Sigmoid colon (tissue), 7 donors: ENCODE results near the gene LIMK1. TPM values are rescaled to one million over a fixed set of nuclear protein-coding genes. Genes with fewer than 3 reads are reported as not detected.
A peak's percentile ranks its signal among the peaks of the same experiment; 100 is the strongest.

Experiments used
- DNase-seq: peaks from one replicate; pipeline ENCODE4 v3.0.0-alpha.2; 2019
- H3K27ac ChIP-seq, 4 donors: fragments of 200-600 bp; sonication (generic); one replicate each; pipeline ENCODE4 v1.5.1; 2016 to 2019; ENCODE audit warnings: mild to moderate bottlenecking in 1 of 4
- H3K27me3 ChIP-seq, 3 donors: fragments of 200-600 bp; sonication (generic); one replicate each; pipeline ENCODE4 v1.5.1; 2019; ENCODE audit warnings: mild to moderate bottlenecking in 1 of 3
- H3K36me3 ChIP-seq, 4 donors: fragments of 200-600 bp; sonication (generic); one replicate each; pipeline ENCODE4 v1.5.1; 2016 to 2019
- H3K4me1 ChIP-seq, 4 donors: fragments of 200-600 bp; sonication (generic); one replicate each; pipeline ENCODE4 v1.5.1; 2017 to 2019
- H3K4me3 ChIP-seq, 4 donors: fragments of 200-600 bp; sonication (generic); one replicate each; pipeline ENCODE4 v1.5.1; 2017 to 2019; ENCODE audit warnings: mild to moderate bottlenecking in 2 of 4, moderate library complexity in 1 of 4
- H3K9me3 ChIP-seq, 4 donors: fragments of 200-600 bp in 3 of 4; sonication (generic) in 3 of 4; one replicate each; pipeline versions ENCODE4 v1.5.1 to v1.6.1; 2013 to 2019
- EP300 ChIP-seq, 4 donors: sonication (generic); formaldehyde crosslinking; IDR thresholded peaks; one replicate each; pipeline ENCODE4 v1.6.1; 2017; ENCODE audit warnings: antibody characterized with exemption in 4 of 4
- POLR2A ChIP-seq, 2 donors: fragments of 450-650 bp; IDR thresholded peaks; one replicate each; pipeline ENCODE4 v1.6.1; 2016; ENCODE audit warnings: antibody characterized with exemption in 2 of 2, mild to moderate bottlenecking in 2 of 2, moderate library complexity in 2 of 2
- POLR2AphosphoS5 ChIP-seq, 4 donors: sonication (generic); formaldehyde crosslinking; IDR thresholded peaks; one replicate each; pipeline ENCODE4 v1.6.1; 2017; ENCODE audit warnings: antibody characterized with exemption in 4 of 4
- WGBS, 2 donors: extraction: QIAGEN DNeasy Blood & Tissue Kit; methylation state at CpG; one replicate each; pipeline ENCODE4 v1.1.7; 2013; 5-methylcytosine and 5-hydroxymethylcytosine counted together
- intact Hi-C: fragments of 100-400 bp; cut with DNase I; formaldehyde crosslinking; loops from one replicate; pipeline ENCODE4 v1.15.1; 2023
- polyA plus RNA-seq, 3 donors: library from polyadenylated mRNA; stranded (reverse); fragments of 200-250 nt; gene quantifications; one replicate each; pipeline ENCODE4 v1.2.3, GENCODE V29; 2013
- total RNA-seq, 4 donors: library from RNA; depleted of rRNA; stranded (reverse); fragments of >200 nt; gene quantifications; one replicate each; pipeline ENCODE4 v1.1.0, GENCODE V29; 2016
- TF ChIP-seq, protein P1 (sequence below), 4 experiments: fragments of 450-650 bp in 3 of 4; fragments of 200-600 bp in 1 of 4; IDR thresholded peaks; one replicate each; pipeline ENCODE4 v1.5.1; 2016 to 2019; ENCODE audit warnings: antibody characterized with exemption in 4 of 4, mild to moderate bottlenecking in 3 of 4, moderate library complexity in 2 of 4
- donor health status: healthy with polysubstance abuse.
- donor health status: Bipolar disorder and iron deficiency.
- donor health status: healthy.

The LIMK1 gene
- total and polyA plus RNA-seq, 7 donors = 4.6 to 16.3 (median 9.6) TPM

DNA sequence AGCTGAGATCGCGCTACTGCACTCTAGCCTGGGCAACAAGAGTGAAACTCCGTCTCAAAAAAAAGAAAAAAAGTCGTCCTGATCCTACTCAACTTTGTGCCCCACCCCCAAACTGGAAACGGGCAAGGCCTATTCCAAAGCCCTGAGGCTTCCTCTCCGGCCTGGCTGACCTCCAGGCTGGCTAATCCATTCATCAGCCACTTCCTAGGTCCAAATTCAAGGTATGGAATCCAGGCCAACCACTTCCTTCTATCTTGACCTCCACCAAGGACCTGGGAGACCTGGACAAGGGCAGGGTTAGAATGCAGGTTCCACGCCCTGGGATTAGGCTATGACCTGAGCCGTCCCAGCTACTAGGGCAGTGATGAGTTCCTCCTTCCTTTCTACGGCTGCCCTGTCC, 70.1 kb downstream of the LIMK1 start:
- intact Hi-C loops = no loop called here
- H3K4me3 ChIP-seq = no peak overlapping the region
- no peaks in the 10 kb centered on the region for H3K27me3 ChIP-seq
- WGBS, 2 donors = 80 to 85% methylated on average over 9 of the region's 9 CpGs
- TF ChIP-seq EP300 (IDR thresholded peaks at IDR 0.05) (no peak), POLR2A (IDR thresholded peaks at IDR 0.05) (no peak), POLR2AphosphoS5 (IDR thresholded peaks at IDR 0.05) (no peak)
- TF ChIP-seq, protein P1, sequence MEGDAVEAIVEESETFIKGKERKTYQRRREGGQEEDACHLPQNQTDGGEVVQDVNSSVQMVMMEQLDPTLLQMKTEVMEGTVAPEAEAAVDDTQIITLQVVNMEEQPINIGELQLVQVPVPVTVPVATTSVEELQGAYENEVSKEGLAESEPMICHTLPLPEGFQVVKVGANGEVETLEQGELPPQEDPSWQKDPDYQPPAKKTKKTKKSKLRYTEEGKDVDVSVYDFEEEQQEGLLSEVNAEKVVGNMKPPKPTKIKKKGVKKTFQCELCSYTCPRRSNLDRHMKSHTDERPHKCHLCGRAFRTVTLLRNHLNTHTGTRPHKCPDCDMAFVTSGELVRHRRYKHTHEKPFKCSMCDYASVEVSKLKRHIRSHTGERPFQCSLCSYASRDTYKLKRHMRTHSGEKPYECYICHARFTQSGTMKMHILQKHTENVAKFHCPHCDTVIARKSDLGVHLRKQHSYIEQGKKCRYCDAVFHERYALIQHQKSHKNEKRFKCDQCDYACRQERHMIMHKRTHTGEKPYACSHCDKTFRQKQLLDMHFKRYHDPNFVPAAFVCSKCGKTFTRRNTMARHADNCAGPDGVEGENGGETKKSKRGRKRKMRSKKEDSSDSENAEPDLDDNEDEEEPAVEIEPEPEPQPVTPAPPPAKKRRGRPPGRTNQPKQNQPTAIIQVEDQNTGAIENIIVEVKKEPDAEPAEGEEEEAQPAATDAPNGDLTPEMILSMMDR (IDR thresholded peaks at IDR 0.05) = no peak
- no peaks in the 10 kb centered on the region for H3K4me1 ChIP-seq
- H3K9me3 ChIP-seq = no peaks in the 10 kb centered on the region
- H3K27ac ChIP-seq = no peak overlapping the region
- no peak for DNase-seq
- no peaks in the 10 kb centered on the region for H3K36me3 ChIP-seq

DNA sequence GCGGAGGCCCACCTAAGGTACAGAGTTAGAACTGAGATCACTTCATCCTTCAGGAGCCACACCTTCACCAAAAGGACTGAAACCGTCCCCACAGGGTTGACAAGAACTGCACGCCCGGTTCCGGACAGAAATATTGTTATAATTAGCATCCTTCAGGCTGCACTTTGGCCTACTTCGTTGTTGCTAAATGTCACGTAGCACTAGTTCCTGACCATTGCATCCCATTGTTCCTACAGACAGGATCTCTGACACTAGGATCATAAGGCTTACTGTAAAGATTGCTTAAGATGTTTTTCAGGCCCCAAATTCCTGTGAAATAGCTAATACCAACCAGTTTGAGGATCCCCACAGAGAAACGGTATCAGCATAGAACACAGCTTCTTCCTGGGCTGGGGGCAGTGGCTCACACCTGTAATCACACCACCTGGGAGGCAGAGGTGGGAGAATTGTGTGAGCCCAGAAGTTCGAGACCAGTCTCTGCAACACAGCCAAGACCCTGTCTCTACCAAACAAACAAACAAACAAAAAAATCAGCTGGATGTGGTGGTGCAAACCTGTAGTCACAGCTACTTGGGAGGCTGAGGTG, 72.3 kb downstream of the LIMK1 start:
- WGBS, 2 donors = 83 to 85% methylated on average over 9 of the region's 9 CpGs
- Histone ChIP-seq H3K4me1 (no peaks in the 10 kb centered on the region), H3K27me3 (no peaks in the 10 kb centered on the region), H3K27ac (no peak overlapping the region), H3K9me3 (no peaks in the 10 kb centered on the region), H3K4me3 (no peak overlapping the region), H3K36me3 (no peaks in the 10 kb centered on the region)
- TF ChIP-seq EP300 (IDR thresholded peaks at IDR 0.05) (no peak), POLR2A (IDR thresholded peaks at IDR 0.05) (no peak), POLR2AphosphoS5 (IDR thresholded peaks at IDR 0.05) (no peak)
- TF ChIP-seq, protein P1 (IDR thresholded peaks at IDR 0.05) = no peak
- intact Hi-C loops = no loop called here
- DNase-seq = no peak

DNA sequence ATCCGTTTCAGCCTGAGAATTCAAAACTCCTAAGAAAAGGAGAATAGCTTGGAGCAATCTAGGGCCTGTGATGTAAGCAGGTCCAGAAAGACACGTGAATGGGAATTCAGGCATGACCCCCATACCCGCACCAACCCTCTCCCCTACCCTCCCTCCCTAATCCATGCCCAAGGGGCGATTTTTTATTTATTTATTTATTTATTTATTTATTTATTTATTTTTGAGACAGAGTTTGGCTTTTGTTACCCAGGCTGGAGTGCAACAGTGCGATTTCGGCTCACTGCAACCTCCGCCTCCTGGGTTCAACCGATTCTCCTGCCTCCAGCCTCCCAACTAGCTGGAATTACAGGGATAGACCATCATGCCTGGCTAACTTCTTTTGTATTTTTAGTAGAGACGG, 74.0 kb downstream of the LIMK1 start:
- no peak overlapping the region for H3K27ac ChIP-seq
- H3K4me3 ChIP-seq = no peak overlapping the region
- WGBS, 2 donors = 94 to 96% methylated on average over 9 of the region's 9 CpGs
- DNase-seq = no peak
- intact Hi-C loops = no loop called here
- no peaks in the 10 kb centered on the region for H3K36me3 ChIP-seq
- H3K9me3 ChIP-seq = no peaks in the 10 kb centered on the region
- no peak for TF ChIP-seq EP300 (IDR thresholded peaks at IDR 0.05)
- TF ChIP-seq POLR2AphosphoS5 (IDR thresholded peaks at IDR 0.05) = no peak
- TF ChIP-seq, protein P1 (IDR thresholded peaks at IDR 0.05) = no peak
- TF ChIP-seq POLR2A (IDR thresholded peaks at IDR 0.05) = no peak
- no peaks in the 10 kb centered on the region for H3K4me1 ChIP-seq
- H3K27me3 ChIP-seq = no peaks in the 10 kb centered on the region

DNA sequence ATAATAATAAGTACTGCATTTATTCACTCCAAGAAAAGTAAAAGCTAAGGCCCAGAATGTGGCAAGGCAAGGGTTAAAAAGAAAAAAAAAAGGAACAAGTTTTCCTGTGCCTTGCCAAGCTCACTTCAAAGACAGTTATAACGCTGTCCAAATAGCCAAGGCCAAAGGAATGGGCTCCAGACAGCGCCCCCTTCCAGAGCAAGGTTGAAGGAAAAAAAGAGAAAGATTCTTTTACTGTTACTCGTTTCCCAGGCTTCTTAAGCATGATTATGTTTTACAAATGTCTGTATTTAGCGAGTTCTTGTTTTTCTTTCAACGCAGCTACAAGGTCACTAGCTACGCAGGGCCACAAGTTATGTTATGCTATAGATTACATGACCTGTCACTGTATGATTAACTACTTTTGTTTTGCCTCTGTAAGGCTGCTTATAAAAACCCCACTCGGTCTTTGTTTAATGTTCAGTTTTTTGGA, 81.4 kb downstream of the LIMK1 start:
- DNase-seq = no peak
- peaks cover 0 to 13% (median 10%) of the 10 kb centered on the region in 4 donors for H3K4me1 ChIP-seq
- H3K4me3 ChIP-seq = no peak overlapping the region
- 13 to 44% methylated on average over 7 of the region's 7 CpGs for WGBS, 2 donors
- intact Hi-C loops = loop anchor here (10.0 kb wide), 1 partner anchor 300 kb away; the partner anchor contains the start of gene TMEM270
- no peaks in the 10 kb centered on the region for H3K27me3 ChIP-seq
- no peaks in the 10 kb centered on the region for H3K9me3 ChIP-seq
- TF ChIP-seq POLR2A (IDR thresholded peaks at IDR 0.05) = no peak
- TF ChIP-seq, protein P1 (IDR thresholded peaks at IDR 0.05) = peak in 1 of 4 experiments; percentile 22
- TF ChIP-seq POLR2AphosphoS5 (IDR thresholded peaks at IDR 0.05) = peak in 1 of 4 donors; percentile 27
- peak overlapping the region; percentile 31 to 58 (median 48) for H3K27ac ChIP-seq
- H3K36me3 ChIP-seq = no peaks in the 10 kb centered on the region
